K562 (cell line): ENCODE data around the gene AGO4. TPM values are rescaled to one million over a fixed set of nuclear protein-coding genes. Genes with fewer than 3 reads are reported as not detected.

Experiments used
- BCOR ChIP-seq: fragments of 450-650 bp; IDR thresholded peaks from 2 replicates; pipeline ENCODE4 v1.6.1; 2016
- BDP1 ChIP-seq: IDR thresholded peaks from 3 replicates; pipeline ENCODE4 v1.6.1; 2011; ENCODE audit not compliant: insufficient read length, insufficient read depth
- DDX20 ChIP-seq: fragments of 450-650 bp; IDR thresholded peaks from 2 replicates; pipeline ENCODE4 v1.6.1; 2016; ENCODE audit warnings: missing genetic modification characterization, low read depth, mild to moderate bottlenecking, missing compliant biosample characterization, moderate library complexity
- DPF2 ChIP-seq: fragments of 450-650 bp; IDR thresholded peaks from 2 replicates; pipeline ENCODE4 v1.6.1; 2016
- GTF2F1 ChIP-seq: IDR thresholded peaks from 2 replicates; pipeline ENCODE4 v1.6.1; 2011; ENCODE audit warnings: low read depth, low read length, improper control_type of control experiment
- IFI16 ChIP-seq: fragments of 250-450 bp; sonication (Bioruptor Pico); IDR thresholded peaks from 2 replicates; pipeline ENCODE4 v2.1.2; 2022; ENCODE audit warnings: mild to moderate bottlenecking, inconsistent platforms
- MEF2D ChIP-seq: conservative IDR thresholded peaks from 2 replicates; pipeline ENCODE4 v1.6.1; 2016; ENCODE audit warnings: low read depth, missing genetic modification characterization, missing compliant biosample characterization
- PTBP1 ChIP-seq: fragments of 200-400 bp; formaldehyde crosslinking; IDR thresholded peaks from 2 replicates; pipeline ENCODE4 v1.6.1; 2017; ENCODE audit warnings: low read depth, low read length
- SAFB ChIP-seq: fragments of 200-400 bp; formaldehyde crosslinking; IDR thresholded peaks from 2 replicates; pipeline ENCODE4 v1.6.1; 2017; ENCODE audit warnings: low read depth, low read length, borderline replicate concordance
- SETDB1 ChIP-seq: IDR thresholded peaks from one replicate; pipeline ENCODE4 v1.6.1; 2012; ENCODE audit warnings: low read length, control low read depth, inconsistent platforms
- ZBTB17 ChIP-seq: fragments of 450-650 bp; formaldehyde crosslinking; IDR thresholded peaks from 2 replicates; pipeline ENCODE4 v1.4.0; 2020; ENCODE audit warnings: mild to moderate bottlenecking
- ZNF707 ChIP-seq: fragments of 250-450 bp; sonication (Bioruptor Pico); conservative IDR thresholded peaks from 2 replicates; pipeline ENCODE4 v1.8.0; 2022; ENCODE audit warnings: inconsistent platforms, mild to moderate bottlenecking, moderate library complexity
- polyA plus RNA-seq, 8 experiments: library from polyadenylated mRNA; depleted of rRNA in 4 of 8; stranded (reverse) in 5 of 8; unstranded in 3 of 8; fragments of >200 nt; fragmentation: Nextera tagmentation in 2 of 8; fragmentation: Illumina TruSeq in 1 of 8; extraction: Ambion mirVana in 2 of 8; extraction: Trizol in 1 of 8; gene quantifications; 2 replicates each; pipeline versions ENCODE4 v1.2.1 to v1.2.3, GENCODE V29; 2011 to 2014; ENCODE audit warnings: inconsistent platforms in 1 of 8, missing spikeins in 1 of 8
- total RNA-seq, 7 experiments: library from RNA; depleted of rRNA in 6 of 7; stranded (reverse); fragments of >200 nt in 6 of 7; fragmentation: Illumina TruSeq in 2 of 7; extraction: Trizol in 2 of 7; gene quantifications; 2 replicates each; pipeline versions ENCODE4 v1.2.1 to v1.2.3, GENCODE V29; 2011 to 2021; ENCODE audit warnings: low replicate concordance in 1 of 7
- TF ChIP-seq, protein P1 (sequence below), 2 experiments: fragments of 450-650 bp in 1 of 2; sonication (generic) in 1 of 2; formaldehyde crosslinking in 1 of 2; IDR thresholded peaks; 2 replicates each; pipeline versions ENCODE4 v1.7.1 to v1.9.0; 2016 to 2022; ENCODE audit warnings: inconsistent platforms in 1 of 2, mild to moderate bottlenecking in 1 of 2, missing genetic modification reagents in 1 of 2
- TF ChIP-seq, protein P2 (sequence below): sonication (generic); formaldehyde crosslinking; IDR thresholded peaks from 2 replicates; pipeline ENCODE4 v1.8.0; 2022; ENCODE audit warnings: mild to moderate bottlenecking, missing genetic modification reagents
- TF ChIP-seq, protein P3 (sequence below): IDR thresholded peaks from 2 replicates; pipeline ENCODE4 v1.6.1; 2016; ENCODE audit warnings: missing genetic modification characterization, missing compliant biosample characterization
- TF ChIP-seq, protein P4 (sequence below): fragments of 250-450 bp; sonication (Bioruptor Pico); IDR thresholded peaks from 2 replicates; pipeline ENCODE4 v1.8.0; 2022; ENCODE audit warnings: moderate library complexity, mild to moderate bottlenecking, inconsistent platforms

The AGO4 gene
- total and polyA plus RNA-seq, 9 of the 15 experiments (the other 6 are each of a cell fraction or from before 2014, with no cell fraction given) = 1.3 to 10.5 (median 6.5) TPM

GRCh38 chr1:35881850-35882273 lies 74.0 kb downstream of the AGO4 start (continued):
- TF ChIP-seq, protein P1, sequence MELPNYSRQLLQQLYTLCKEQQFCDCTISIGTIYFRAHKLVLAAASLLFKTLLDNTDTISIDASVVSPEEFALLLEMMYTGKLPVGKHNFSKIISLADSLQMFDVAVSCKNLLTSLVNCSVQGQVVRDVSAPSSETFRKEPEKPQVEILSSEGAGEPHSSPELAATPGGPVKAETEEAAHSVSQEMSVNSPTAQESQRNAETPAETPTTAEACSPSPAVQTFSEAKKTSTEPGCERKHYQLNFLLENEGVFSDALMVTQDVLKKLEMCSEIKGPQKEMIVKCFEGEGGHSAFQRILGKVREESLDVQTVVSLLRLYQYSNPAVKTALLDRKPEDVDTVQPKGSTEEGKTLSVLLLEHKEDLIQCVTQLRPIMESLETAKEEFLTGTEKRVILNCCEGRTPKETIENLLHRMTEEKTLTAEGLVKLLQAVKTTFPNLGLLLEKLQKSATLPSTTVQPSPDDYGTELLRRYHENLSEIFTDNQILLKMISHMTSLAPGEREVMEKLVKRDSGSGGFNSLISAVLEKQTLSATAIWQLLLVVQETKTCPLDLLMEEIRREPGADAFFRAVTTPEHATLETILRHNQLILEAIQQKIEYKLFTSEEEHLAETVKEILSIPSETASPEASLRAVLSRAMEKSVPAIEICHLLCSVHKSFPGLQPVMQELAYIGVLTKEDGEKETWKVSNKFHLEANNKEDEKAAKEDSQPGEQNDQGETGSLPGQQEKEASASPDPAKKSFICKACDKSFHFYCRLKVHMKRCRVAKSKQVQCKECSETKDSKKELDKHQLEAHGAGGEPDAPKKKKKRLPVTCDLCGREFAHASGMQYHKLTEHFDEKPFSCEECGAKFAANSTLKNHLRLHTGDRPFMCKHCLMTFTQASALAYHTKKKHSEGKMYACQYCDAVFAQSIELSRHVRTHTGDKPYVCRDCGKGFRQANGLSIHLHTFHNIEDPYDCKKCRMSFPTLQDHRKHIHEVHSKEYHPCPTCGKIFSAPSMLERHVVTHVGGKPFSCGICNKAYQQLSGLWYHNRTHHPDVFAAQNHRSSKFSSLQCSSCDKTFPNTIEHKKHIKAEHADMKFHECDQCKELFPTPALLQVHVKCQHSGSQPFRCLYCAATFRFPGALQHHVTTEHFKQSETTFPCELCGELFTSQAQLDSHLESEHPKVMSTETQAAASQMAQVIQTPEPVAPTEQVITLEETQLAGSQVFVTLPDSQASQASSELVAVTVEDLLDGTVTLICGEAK (IDR thresholded peaks at IDR 0.05) = peak; percentile 64
- TF ChIP-seq, protein P1 (CRISPR knock-in tag; IDR thresholded peaks at IDR 0.05) = no peak
- no peak for TF ChIP-seq SETDB1
- TF ChIP-seq BDP1 = no peak
- TF ChIP-seq GTF2F1 = no peak
- TF ChIP-seq BCOR = peak; percentile 61; the same call in 1 of the 2 replicates
- TF ChIP-seq, protein P2, sequence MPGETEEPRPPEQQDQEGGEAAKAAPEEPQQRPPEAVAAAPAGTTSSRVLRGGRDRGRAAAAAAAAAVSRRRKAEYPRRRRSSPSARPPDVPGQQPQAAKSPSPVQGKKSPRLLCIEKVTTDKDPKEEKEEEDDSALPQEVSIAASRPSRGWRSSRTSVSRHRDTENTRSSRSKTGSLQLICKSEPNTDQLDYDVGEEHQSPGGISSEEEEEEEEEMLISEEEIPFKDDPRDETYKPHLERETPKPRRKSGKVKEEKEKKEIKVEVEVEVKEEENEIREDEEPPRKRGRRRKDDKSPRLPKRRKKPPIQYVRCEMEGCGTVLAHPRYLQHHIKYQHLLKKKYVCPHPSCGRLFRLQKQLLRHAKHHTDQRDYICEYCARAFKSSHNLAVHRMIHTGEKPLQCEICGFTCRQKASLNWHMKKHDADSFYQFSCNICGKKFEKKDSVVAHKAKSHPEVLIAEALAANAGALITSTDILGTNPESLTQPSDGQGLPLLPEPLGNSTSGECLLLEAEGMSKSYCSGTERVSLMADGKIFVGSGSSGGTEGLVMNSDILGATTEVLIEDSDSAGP (CRISPR knock-in tag) = no peak
- TF ChIP-seq ZNF707 (CRISPR knock-in tag) = no peak
- TF ChIP-seq IFI16 (CRISPR knock-in tag) = no peak
- no peak for TF ChIP-seq SAFB
- TF ChIP-seq DDX20 (tag) = no peak
- no peak for TF ChIP-seq PTBP1
- 0 out of 2 replicates have a peak, but pooled peaks have one; percentile 39 for TF ChIP-seq MEF2D
- peak; percentile 80 for TF ChIP-seq DPF2
- TF ChIP-seq, protein P3, sequence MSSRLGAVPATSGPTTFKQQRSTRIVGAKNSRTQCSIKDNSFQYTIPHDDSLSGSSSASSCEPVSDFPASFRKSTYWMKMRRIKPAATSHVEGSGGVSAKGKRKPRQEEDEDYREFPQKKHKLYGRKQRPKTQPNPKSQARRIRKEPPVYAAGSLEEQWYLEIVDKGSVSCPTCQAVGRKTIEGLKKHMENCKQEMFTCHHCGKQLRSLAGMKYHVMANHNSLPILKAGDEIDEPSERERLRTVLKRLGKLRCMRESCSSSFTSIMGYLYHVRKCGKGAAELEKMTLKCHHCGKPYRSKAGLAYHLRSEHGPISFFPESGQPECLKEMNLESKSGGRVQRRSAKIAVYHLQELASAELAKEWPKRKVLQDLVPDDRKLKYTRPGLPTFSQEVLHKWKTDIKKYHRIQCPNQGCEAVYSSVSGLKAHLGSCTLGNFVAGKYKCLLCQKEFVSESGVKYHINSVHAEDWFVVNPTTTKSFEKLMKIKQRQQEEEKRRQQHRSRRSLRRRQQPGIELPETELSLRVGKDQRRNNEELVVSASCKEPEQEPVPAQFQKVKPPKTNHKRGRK (tag) = no peak
- TF ChIP-seq, protein P4, sequence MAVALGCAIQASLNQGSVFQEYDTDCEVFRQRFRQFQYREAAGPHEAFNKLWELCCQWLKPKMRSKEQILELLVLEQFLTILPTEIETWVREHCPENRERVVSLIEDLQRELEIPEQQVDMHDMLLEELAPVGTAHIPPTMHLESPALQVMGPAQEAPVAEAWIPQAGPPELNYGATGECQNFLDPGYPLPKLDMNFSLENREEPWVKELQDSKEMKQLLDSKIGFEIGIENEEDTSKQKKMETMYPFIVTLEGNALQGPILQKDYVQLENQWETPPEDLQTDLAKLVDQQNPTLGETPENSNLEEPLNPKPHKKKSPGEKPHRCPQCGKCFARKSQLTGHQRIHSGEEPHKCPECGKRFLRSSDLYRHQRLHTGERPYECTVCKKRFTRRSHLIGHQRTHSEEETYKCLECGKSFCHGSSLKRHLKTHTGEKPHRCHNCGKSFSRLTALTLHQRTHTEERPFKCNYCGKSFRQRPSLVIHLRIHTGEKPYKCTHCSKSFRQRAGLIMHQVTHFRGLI (CRISPR knock-in tag) = no peak
- TF ChIP-seq ZBTB17 (CRISPR knock-in tag) = no peak
